K562 (cell line): ENCODE measurements around the gene ZNRF3. TPM values are rescaled to one million over a fixed set of nuclear protein-coding genes. Genes with fewer than 3 reads are reported as not detected.

Experiments used
- CBFB ChIP-seq: sonication (generic); formaldehyde crosslinking; IDR thresholded peaks from 2 replicates; pipeline ENCODE4 v1.4.0; 2020; ENCODE audit warnings: mild to moderate bottlenecking, missing genetic modification reagents
- CBX8 ChIP-seq: fragments of 200-600 bp; sonication (generic); IDR thresholded peaks from 2 replicates; pipeline ENCODE4 v1.6.1; 2012; ENCODE audit warnings: borderline replicate concordance, mixed run types, low read depth, mild to moderate bottlenecking, moderate library complexity, mixed read lengths, low read length, control low read depth, inconsistent platforms; ENCODE audit not compliant: poor library complexity, severe bottlenecking; ENCODE audit errors: extremely low read depth
- CHAMP1 ChIP-seq: fragments of 450-650 bp; IDR thresholded peaks from 2 replicates; pipeline ENCODE4 v1.6.1; 2016; ENCODE audit warnings: mild to moderate bottlenecking
- HES1 ChIP-seq: fragments of 450-650 bp; IDR thresholded peaks from 2 replicates; pipeline ENCODE4 v1.6.1; 2016; ENCODE audit warnings: low read depth, mild to moderate bottlenecking, moderate library complexity
- HMG20B ChIP-seq: fragments of 250-450 bp; sonication (Bioruptor Pico); IDR thresholded peaks from 2 replicates; pipeline ENCODE4 v1.5.0; 2021; ENCODE audit warnings: mild to moderate bottlenecking
- KHSRP ChIP-seq: fragments of 450-650 bp; IDR thresholded peaks from 2 replicates; pipeline ENCODE4 v1.6.1; 2017
- MCM5 ChIP-seq: fragments of 450-650 bp; IDR thresholded peaks from 2 replicates; pipeline ENCODE4 v1.6.1; 2016; ENCODE audit warnings: low read depth
- MEF2A ChIP-seq: IDR thresholded peaks from 2 replicates; pipeline ENCODE4 v1.6.1; 2011; ENCODE audit warnings: low read depth, mild to moderate bottlenecking, low read length, moderate library complexity; ENCODE audit not compliant: control insufficient read depth
- NR2C1 ChIP-seq, 2 experiments: fragments of 450-650 bp; IDR thresholded peaks; 2 replicates each; pipeline ENCODE4 v1.6.1; 2017; ENCODE audit warnings: mild to moderate bottlenecking in 2 of 2, antibody characterized with exemption in 1 of 2, inconsistent platforms in 1 of 2, missing compliant biosample characterization in 1 of 2, missing genetic modification characterization in 1 of 2
- PHB ChIP-seq: fragments of 250-450 bp; sonication (Bioruptor Pico); IDR thresholded peaks from 2 replicates; pipeline ENCODE4 v1.5.0; 2021
- PML ChIP-seq: IDR thresholded peaks from 2 replicates; pipeline ENCODE4 v1.6.1; 2012; ENCODE audit warnings: low read length, inconsistent platforms
- TCF7L2 ChIP-seq: fragments of 150-350 bp; IDR thresholded peaks from 2 replicates; pipeline ENCODE4 v1.6.1; 2016; ENCODE audit warnings: low read depth, mild to moderate bottlenecking, low read length, moderate library complexity
- TFAP4 ChIP-seq: sonication (generic); formaldehyde crosslinking; IDR thresholded peaks from 2 replicates; pipeline ENCODE4 v1.8.0; 2022; ENCODE audit warnings: missing genetic modification reagents, mild to moderate bottlenecking, moderate library complexity, borderline replicate concordance
- ZNF121 ChIP-seq: sonication (generic); formaldehyde crosslinking; conservative IDR thresholded peaks from 2 replicates; pipeline ENCODE4 v1.8.0; 2022; ENCODE audit warnings: missing genetic modification reagents
- ZNF589 ChIP-seq: fragments of 200-800 bp; sonication (Bioruptor generic); IDR thresholded peaks from 2 replicates; pipeline ENCODE4 v1.6.1; 2016; ENCODE audit warnings: low read depth, missing genetic modification characterization, missing compliant biosample characterization
- ZNF77 ChIP-seq: fragments of 250-450 bp; sonication (Bioruptor Pico); IDR thresholded peaks from 2 replicates; pipeline ENCODE4 v1.5.0; 2020
- polyA plus RNA-seq, 8 experiments: library from polyadenylated mRNA; depleted of rRNA in 4 of 8; stranded (reverse) in 5 of 8; unstranded in 3 of 8; fragments of >200 nt; fragmentation: Nextera tagmentation in 2 of 8; fragmentation: Illumina TruSeq in 1 of 8; extraction: Ambion mirVana in 2 of 8; extraction: Trizol in 1 of 8; gene quantifications; 2 replicates each; pipeline versions ENCODE4 v1.2.1 to v1.2.3, GENCODE V29; 2011 to 2014; ENCODE audit warnings: inconsistent platforms in 1 of 8, missing spikeins in 1 of 8
- total RNA-seq, 7 experiments: library from RNA; depleted of rRNA in 6 of 7; stranded (reverse); fragments of >200 nt in 6 of 7; fragmentation: Illumina TruSeq in 2 of 7; extraction: Trizol in 2 of 7; gene quantifications; 2 replicates each; pipeline versions ENCODE4 v1.2.1 to v1.2.3, GENCODE V29; 2011 to 2021; ENCODE audit warnings: low replicate concordance in 1 of 7

The ZNRF3 gene
- total and polyA plus RNA-seq, 9 of the 15 experiments (the other 6 are each of a cell fraction or from before 2014, with no cell fraction given), result 0.41 to 5.9 (median 1.7) TPM

GRCh38 chr22:29030016-29030617 is 146.7 kb downstream of the ZNRF3 start (continued):
- TF ChIP-seq CHAMP1, result no peak
- no peak for TF ChIP-seq ZNF121 (CRISPR knock-in tag)
- no peak for TF ChIP-seq HES1
- TF ChIP-seq ZNF589 (CRISPR knock-in tag), result no peak
- no peak for TF ChIP-seq PML
- no peak for TF ChIP-seq CBX8
- no peak for TF ChIP-seq PHB (CRISPR knock-in tag)
- no peak for TF ChIP-seq TCF7L2
- TF ChIP-seq NR2C1 (IDR thresholded peaks at IDR 0.05), result no peak
- no peak for TF ChIP-seq NR2C1 (tag; IDR thresholded peaks at IDR 0.05)
- no peak for TF ChIP-seq TFAP4
- no peak for TF ChIP-seq KHSRP
- TF ChIP-seq MCM5, result no peak
- TF ChIP-seq CBFB (CRISPR knock-in tag), result no peak
- TF ChIP-seq MEF2A, result no peak
- no peak for TF ChIP-seq HMG20B (CRISPR knock-in tag)
- no peak for TF ChIP-seq ZNF77 (CRISPR knock-in tag)
- TF ChIP-seq, all 486 proteins: peak for 17
